ENCODE results near the gene HK1. TPM values are rescaled to one million over a fixed set of nuclear protein-coding genes. Genes with fewer than 3 reads are reported as not detected.

Gene HK1
- total RNA-seq, 4 donors from 2014 or later: 12.5 to 47.0 (median 12.6) TPM

- no peak for DNase-seq
- no peak for TF ChIP-seq POLR2A (IDR thresholded peaks at IDR 0.05)
- H3K36me3 ChIP-seq: peaks cover 0 to 56% (median 0%) of the 10 kb centered on the region in 3 donors
- H3K4me3 ChIP-seq: no peak overlapping the region
- H3K9me3 ChIP-seq: no peaks in the 10 kb centered on the region
- H3K27me3 ChIP-seq: no peaks in the 10 kb centered on the region
- H3K27ac ChIP-seq: no peak overlapping the region
- no peaks in the 10 kb centered on the region for H3K4me1 ChIP-seq
These were observed 119.7 kb downstream of the HK1 start for GRCh38 chr10:69397972-69398371.

GRCh38 chr10:69398466-69398865, 120.2 kb downstream of the HK1 start:
- H3K4me1 ChIP-seq: no peaks in the 10 kb centered on the region
- DNase-seq: no peak
- H3K27ac ChIP-seq: no peak overlapping the region
- H3K4me3 ChIP-seq: no peak overlapping the region
- H3K36me3 ChIP-seq: peaks cover 0 to 56% (median 0%) of the 10 kb centered on the region in 3 donors
- no peak for TF ChIP-seq CTCF (IDR thresholded peaks at IDR 0.05)
- TF ChIP-seq POLR2A (IDR thresholded peaks at IDR 0.05): no peak
- no peaks in the 10 kb centered on the region for H3K9me3 ChIP-seq
- no peaks in the 10 kb centered on the region for H3K27me3 ChIP-seq

- Histone ChIP-seq H3K27ac (no peak overlapping the region), H3K36me3 (peaks cover 0 to 39% (median 0%) of the 10 kb centered on the region in 3 donors), H3K4me1 (no peaks in the 10 kb centered on the region), H3K9me3 (no peaks in the 10 kb centered on the region), H3K4me3 (no peak overlapping the region), H3K27me3 (no peaks in the 10 kb centered on the region)
- no peak for TF ChIP-seq POLR2A (IDR thresholded peaks at IDR 0.05)
- DNase-seq: no peak
These were observed 122.6 kb downstream of the HK1 start for GRCh38 chr10:69400936-69401335.

GRCh38 chr10:69401416-69401815, 123.1 kb downstream of the HK1 start:
- Histone ChIP-seq H3K36me3 (peaks cover 0 to 39% (median 0%) of the 10 kb centered on the region in 3 donors), H3K4me1 (no peaks in the 10 kb centered on the region), H3K27me3 (no peaks in the 10 kb centered on the region), H3K27ac (no peak overlapping the region), H3K9me3 (no peaks in the 10 kb centered on the region), H3K4me3 (no peak overlapping the region)
- no peak for DNase-seq
- TF ChIP-seq CTCF (IDR thresholded peaks at IDR 0.05) (no peak), POLR2A (IDR thresholded peaks at IDR 0.05) (no peak)

- Histone ChIP-seq H3K27ac (no peak overlapping the region), H3K4me3 (no peak overlapping the region), H3K4me1 (peaks cover 0 to 6% (median 0%) of the 10 kb centered on the region in 4 donors), H3K9me3 (no peaks in the 10 kb centered on the region), H3K36me3 (peaks cover 0 to 32% (median 0%) of the 10 kb centered on the region in 3 donors), H3K27me3 (no peaks in the 10 kb centered on the region)
- DNase-seq: no peak
- TF ChIP-seq POLR2A (IDR thresholded peaks at IDR 0.05): no peak
- no peak for TF ChIP-seq CTCF (IDR thresholded peaks at IDR 0.05)
These were observed 124.1 kb downstream of the HK1 start for GRCh38 chr10:69402386-69402785.

GRCh38 chr10:69403066-69403465, 124.8 kb downstream of the HK1 start:
- no peak for DNase-seq
- H3K9me3 ChIP-seq: no peaks in the 10 kb centered on the region
- H3K4me3 ChIP-seq: no peak overlapping the region
- peaks cover 0 to 32% (median 0%) of the 10 kb centered on the region in 3 donors for H3K36me3 ChIP-seq
- H3K27ac ChIP-seq: no peak overlapping the region
- no peaks in the 10 kb centered on the region for H3K27me3 ChIP-seq
- H3K4me1 ChIP-seq: peaks cover 0 to 13% (median 0%) of the 10 kb centered on the region in 4 donors
- TF ChIP-seq POLR2A (IDR thresholded peaks at IDR 0.05) (no peak), CTCF (IDR thresholded peaks at IDR 0.05) (no peak)

- Histone ChIP-seq H3K4me3 (no peak overlapping the region), H3K4me1 (peaks cover 0 to 15% (median 0%) of the 10 kb centered on the region in 4 donors), H3K9me3 (no peaks in the 10 kb centered on the region), H3K36me3 (peaks cover 0 to 27% (median 0%) of the 10 kb centered on the region in 3 donors), H3K27me3 (no peaks in the 10 kb centered on the region), H3K27ac (no peak overlapping the region)
- no peak for TF ChIP-seq CTCF (IDR thresholded peaks at IDR 0.05)
- TF ChIP-seq POLR2A (IDR thresholded peaks at IDR 0.05): no peak
- no peak for DNase-seq
These were observed 125.2 kb downstream of the HK1 start for GRCh38 chr10:69403519-69403918.
